K562 (cell line): Measurements from ENCODE around the gene HOXB7. TPM values are rescaled to one million over a fixed set of nuclear protein-coding genes. Genes with fewer than 3 reads are reported as not detected.

ENCODE experiments used
- BCOR ChIP-seq: fragments of 450-650 bp; IDR thresholded peaks from 2 replicates; pipeline ENCODE4 v1.6.1; 2016
- KDM1A ChIP-seq, 2 experiments: fragments of 450-650 bp; IDR thresholded peaks; 2 replicates each; pipeline ENCODE4 v1.6.1; 2016; ENCODE audit warnings: mild to moderate bottlenecking in 2 of 2
- RBM39 ChIP-seq: fragments of 200-400 bp; formaldehyde crosslinking; optimal IDR thresholded peaks from 2 replicates; pipeline ENCODE3; 2018; ENCODE audit warnings: low read depth, low read length
- SAP30 ChIP-seq: fragments of 200-600 bp; sonication (generic); IDR thresholded peaks from 2 replicates; pipeline ENCODE4 v1.6.1; 2012; ENCODE audit warnings: borderline replicate concordance, low read depth, mild to moderate bottlenecking, moderate library complexity, low read length, control low read depth, inconsistent platforms; ENCODE audit not compliant: insufficient read depth, poor library complexity, severe bottlenecking
- polyA plus RNA-seq, 8 experiments: library from polyadenylated mRNA; depleted of rRNA in 4 of 8; stranded (reverse) in 5 of 8; unstranded in 3 of 8; fragments of >200 nt; fragmentation: Nextera tagmentation in 2 of 8; fragmentation: Illumina TruSeq in 1 of 8; extraction: Ambion mirVana in 2 of 8; extraction: Trizol in 1 of 8; gene quantifications; 2 replicates each; pipeline versions ENCODE4 v1.2.1 to v1.2.3, GENCODE V29; 2011 to 2014; ENCODE audit warnings: inconsistent platforms in 1 of 8, missing spikeins in 1 of 8
- total RNA-seq, 7 experiments: library from RNA; depleted of rRNA in 6 of 7; stranded (reverse); fragments of >200 nt in 6 of 7; fragmentation: Illumina TruSeq in 2 of 7; extraction: Trizol in 2 of 7; gene quantifications; 2 replicates each; pipeline versions ENCODE4 v1.2.1 to v1.2.3, GENCODE V29; 2011 to 2021; ENCODE audit warnings: low replicate concordance in 1 of 7
- TF ChIP-seq, protein P1 (sequence below): fragments of 450-650 bp; IDR thresholded peaks from 2 replicates; pipeline ENCODE4 v1.6.1; 2016; ENCODE audit warnings: mild to moderate bottlenecking, moderate library complexity
- TF ChIP-seq, protein P2 (sequence below): fragments of 450-650 bp; IDR thresholded peaks from 2 replicates; pipeline ENCODE4 v1.6.1; 2017; ENCODE audit warnings: antibody characterized with exemption, mild to moderate bottlenecking
- TF ChIP-seq, protein P3 (sequence below), 2 experiments: fragments of 450-650 bp; IDR thresholded peaks; 2 replicates each; pipeline ENCODE4 v1.6.1; 2018; ENCODE audit warnings: mild to moderate bottlenecking in 2 of 2, low read depth in 1 of 2; ENCODE audit not compliant: partially characterized antibody in 2 of 2

HOXB7 gene
- total and polyA plus RNA-seq, 9 of the 15 experiments (the other 6 are each of a cell fraction or from before 2014, with no cell fraction given), result 5.5 to 16.7 (median 8.3) TPM

DNA sequence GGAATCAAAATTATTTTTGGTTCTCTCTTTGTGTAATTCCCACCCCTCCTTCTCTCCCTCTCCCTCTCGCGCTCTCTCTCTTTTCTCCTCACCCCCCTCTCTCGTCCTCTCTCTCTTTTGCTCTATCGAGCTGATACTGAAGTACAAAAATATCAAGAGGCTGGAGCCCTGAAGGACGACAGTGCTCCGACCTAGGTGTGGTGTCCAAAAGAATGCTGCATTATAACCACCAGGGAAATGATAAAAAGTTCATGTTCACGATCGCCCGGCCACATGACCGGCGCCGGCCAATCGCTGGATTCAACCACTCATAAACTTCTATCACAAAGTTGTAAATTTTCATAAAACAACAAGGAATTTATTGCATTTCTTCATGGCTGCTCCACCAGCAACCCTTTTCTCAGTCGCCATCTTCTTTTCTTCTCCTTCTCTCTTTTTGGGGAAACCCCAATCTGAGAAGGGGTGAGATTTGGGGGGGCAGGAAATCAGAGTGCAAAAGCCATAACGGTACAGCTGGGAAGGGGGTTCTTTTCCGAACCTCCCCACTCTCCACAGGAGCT is 6.0 kb downstream of the HOXB7 start, which contains the start of gene HOXB6 (continued):
- TF ChIP-seq, protein P1, sequence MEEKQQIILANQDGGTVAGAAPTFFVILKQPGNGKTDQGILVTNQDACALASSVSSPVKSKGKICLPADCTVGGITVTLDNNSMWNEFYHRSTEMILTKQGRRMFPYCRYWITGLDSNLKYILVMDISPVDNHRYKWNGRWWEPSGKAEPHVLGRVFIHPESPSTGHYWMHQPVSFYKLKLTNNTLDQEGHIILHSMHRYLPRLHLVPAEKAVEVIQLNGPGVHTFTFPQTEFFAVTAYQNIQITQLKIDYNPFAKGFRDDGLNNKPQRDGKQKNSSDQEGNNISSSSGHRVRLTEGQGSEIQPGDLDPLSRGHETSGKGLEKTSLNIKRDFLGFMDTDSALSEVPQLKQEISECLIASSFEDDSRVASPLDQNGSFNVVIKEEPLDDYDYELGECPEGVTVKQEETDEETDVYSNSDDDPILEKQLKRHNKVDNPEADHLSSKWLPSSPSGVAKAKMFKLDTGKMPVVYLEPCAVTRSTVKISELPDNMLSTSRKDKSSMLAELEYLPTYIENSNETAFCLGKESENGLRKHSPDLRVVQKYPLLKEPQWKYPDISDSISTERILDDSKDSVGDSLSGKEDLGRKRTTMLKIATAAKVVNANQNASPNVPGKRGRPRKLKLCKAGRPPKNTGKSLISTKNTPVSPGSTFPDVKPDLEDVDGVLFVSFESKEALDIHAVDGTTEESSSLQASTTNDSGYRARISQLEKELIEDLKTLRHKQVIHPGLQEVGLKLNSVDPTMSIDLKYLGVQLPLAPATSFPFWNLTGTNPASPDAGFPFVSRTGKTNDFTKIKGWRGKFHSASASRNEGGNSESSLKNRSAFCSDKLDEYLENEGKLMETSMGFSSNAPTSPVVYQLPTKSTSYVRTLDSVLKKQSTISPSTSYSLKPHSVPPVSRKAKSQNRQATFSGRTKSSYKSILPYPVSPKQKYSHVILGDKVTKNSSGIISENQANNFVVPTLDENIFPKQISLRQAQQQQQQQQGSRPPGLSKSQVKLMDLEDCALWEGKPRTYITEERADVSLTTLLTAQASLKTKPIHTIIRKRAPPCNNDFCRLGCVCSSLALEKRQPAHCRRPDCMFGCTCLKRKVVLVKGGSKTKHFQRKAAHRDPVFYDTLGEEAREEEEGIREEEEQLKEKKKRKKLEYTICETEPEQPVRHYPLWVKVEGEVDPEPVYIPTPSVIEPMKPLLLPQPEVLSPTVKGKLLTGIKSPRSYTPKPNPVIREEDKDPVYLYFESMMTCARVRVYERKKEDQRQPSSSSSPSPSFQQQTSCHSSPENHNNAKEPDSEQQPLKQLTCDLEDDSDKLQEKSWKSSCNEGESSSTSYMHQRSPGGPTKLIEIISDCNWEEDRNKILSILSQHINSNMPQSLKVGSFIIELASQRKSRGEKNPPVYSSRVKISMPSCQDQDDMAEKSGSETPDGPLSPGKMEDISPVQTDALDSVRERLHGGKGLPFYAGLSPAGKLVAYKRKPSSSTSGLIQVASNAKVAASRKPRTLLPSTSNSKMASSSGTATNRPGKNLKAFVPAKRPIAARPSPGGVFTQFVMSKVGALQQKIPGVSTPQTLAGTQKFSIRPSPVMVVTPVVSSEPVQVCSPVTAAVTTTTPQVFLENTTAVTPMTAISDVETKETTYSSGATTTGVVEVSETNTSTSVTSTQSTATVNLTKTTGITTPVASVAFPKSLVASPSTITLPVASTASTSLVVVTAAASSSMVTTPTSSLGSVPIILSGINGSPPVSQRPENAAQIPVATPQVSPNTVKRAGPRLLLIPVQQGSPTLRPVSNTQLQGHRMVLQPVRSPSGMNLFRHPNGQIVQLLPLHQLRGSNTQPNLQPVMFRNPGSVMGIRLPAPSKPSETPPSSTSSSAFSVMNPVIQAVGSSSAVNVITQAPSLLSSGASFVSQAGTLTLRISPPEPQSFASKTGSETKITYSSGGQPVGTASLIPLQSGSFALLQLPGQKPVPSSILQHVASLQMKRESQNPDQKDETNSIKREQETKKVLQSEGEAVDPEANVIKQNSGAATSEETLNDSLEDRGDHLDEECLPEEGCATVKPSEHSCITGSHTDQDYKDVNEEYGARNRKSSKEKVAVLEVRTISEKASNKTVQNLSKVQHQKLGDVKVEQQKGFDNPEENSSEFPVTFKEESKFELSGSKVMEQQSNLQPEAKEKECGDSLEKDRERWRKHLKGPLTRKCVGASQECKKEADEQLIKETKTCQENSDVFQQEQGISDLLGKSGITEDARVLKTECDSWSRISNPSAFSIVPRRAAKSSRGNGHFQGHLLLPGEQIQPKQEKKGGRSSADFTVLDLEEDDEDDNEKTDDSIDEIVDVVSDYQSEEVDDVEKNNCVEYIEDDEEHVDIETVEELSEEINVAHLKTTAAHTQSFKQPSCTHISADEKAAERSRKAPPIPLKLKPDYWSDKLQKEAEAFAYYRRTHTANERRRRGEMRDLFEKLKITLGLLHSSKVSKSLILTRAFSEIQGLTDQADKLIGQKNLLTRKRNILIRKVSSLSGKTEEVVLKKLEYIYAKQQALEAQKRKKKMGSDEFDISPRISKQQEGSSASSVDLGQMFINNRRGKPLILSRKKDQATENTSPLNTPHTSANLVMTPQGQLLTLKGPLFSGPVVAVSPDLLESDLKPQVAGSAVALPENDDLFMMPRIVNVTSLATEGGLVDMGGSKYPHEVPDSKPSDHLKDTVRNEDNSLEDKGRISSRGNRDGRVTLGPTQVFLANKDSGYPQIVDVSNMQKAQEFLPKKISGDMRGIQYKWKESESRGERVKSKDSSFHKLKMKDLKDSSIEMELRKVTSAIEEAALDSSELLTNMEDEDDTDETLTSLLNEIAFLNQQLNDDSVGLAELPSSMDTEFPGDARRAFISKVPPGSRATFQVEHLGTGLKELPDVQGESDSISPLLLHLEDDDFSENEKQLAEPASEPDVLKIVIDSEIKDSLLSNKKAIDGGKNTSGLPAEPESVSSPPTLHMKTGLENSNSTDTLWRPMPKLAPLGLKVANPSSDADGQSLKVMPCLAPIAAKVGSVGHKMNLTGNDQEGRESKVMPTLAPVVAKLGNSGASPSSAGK, result peak; percentile 30
- TF ChIP-seq, protein P2, sequence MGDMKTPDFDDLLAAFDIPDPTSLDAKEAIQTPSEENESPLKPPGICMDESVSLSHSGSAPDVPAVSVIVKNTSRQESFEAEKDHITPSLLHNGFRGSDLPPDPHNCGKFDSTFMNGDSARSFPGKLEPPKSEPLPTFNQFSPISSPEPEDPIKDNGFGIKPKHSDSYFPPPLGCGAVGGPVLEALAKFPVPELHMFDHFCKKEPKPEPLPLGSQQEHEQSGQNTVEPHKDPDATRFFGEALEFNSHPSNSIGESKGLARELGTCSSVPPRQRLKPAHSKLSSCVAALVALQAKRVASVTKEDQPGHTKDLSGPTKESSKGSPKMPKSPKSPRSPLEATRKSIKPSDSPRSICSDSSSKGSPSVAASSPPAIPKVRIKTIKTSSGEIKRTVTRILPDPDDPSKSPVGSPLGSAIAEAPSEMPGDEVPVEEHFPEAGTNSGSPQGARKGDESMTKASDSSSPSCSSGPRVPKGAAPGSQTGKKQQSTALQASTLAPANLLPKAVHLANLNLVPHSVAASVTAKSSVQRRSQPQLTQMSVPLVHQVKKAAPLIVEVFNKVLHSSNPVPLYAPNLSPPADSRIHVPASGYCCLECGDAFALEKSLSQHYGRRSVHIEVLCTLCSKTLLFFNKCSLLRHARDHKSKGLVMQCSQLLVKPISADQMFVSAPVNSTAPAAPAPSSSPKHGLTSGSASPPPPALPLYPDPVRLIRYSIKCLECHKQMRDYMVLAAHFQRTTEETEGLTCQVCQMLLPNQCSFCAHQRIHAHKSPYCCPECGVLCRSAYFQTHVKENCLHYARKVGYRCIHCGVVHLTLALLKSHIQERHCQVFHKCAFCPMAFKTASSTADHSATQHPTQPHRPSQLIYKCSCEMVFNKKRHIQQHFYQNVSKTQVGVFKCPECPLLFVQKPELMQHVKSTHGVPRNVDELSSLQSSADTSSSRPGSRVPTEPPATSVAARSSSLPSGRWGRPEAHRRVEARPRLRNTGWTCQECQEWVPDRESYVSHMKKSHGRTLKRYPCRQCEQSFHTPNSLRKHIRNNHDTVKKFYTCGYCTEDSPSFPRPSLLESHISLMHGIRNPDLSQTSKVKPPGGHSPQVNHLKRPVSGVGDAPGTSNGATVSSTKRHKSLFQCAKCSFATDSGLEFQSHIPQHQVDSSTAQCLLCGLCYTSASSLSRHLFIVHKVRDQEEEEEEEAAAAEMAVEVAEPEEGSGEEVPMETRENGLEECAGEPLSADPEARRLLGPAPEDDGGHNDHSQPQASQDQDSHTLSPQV, result peak; percentile 7; the same call in 1 of the 2 replicates
- no peak for TF ChIP-seq BCOR
- TF ChIP-seq KDM1A (IDR thresholded peaks at IDR 0.05), result peak in 1 of 2 experiments; percentile 53; a peak in 1 of 4 replicates
- TF ChIP-seq, protein P3, sequence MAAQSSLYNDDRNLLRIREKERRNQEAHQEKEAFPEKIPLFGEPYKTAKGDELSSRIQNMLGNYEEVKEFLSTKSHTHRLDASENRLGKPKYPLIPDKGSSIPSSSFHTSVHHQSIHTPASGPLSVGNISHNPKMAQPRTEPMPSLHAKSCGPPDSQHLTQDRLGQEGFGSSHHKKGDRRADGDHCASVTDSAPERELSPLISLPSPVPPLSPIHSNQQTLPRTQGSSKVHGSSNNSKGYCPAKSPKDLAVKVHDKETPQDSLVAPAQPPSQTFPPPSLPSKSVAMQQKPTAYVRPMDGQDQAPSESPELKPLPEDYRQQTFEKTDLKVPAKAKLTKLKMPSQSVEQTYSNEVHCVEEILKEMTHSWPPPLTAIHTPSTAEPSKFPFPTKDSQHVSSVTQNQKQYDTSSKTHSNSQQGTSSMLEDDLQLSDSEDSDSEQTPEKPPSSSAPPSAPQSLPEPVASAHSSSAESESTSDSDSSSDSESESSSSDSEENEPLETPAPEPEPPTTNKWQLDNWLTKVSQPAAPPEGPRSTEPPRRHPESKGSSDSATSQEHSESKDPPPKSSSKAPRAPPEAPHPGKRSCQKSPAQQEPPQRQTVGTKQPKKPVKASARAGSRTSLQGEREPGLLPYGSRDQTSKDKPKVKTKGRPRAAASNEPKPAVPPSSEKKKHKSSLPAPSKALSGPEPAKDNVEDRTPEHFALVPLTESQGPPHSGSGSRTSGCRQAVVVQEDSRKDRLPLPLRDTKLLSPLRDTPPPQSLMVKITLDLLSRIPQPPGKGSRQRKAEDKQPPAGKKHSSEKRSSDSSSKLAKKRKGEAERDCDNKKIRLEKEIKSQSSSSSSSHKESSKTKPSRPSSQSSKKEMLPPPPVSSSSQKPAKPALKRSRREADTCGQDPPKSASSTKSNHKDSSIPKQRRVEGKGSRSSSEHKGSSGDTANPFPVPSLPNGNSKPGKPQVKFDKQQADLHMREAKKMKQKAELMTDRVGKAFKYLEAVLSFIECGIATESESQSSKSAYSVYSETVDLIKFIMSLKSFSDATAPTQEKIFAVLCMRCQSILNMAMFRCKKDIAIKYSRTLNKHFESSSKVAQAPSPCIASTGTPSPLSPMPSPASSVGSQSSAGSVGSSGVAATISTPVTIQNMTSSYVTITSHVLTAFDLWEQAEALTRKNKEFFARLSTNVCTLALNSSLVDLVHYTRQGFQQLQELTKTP (IDR thresholded peaks at IDR 0.05; ENCODE audit: low read depth in 1 of 2, partially characterized antibody in 2 of 2), result peak in 1 of 2 experiments; percentile 60
- TF ChIP-seq SAP30, result no peak
- TF ChIP-seq RBM39, result no peak
